Tibial nerve (tissue), 3 donors: ENCODE measurements around the gene ARL13A.

ENCODE experiments used
- POLR2A ChIP-seq, 2 donors: fragments of 450-650 bp; IDR thresholded peaks; one replicate each; pipeline ENCODE4 v1.6.1; 2017; ENCODE audit warnings: antibody characterized with exemption in 2 of 2, mild to moderate bottlenecking in 2 of 2, moderate library complexity in 2 of 2
- TF ChIP-seq, protein P1 (sequence below), 5 experiments: fragments of 200-600 bp in 3 of 5; fragments of 450-650 bp in 2 of 5; sonication (generic) in 3 of 5; IDR thresholded peaks; one replicate each; pipeline ENCODE4 v1.5.1; 2016 to 2019; ENCODE audit warnings: antibody characterized with exemption in 5 of 5, mild to moderate bottlenecking in 3 of 5, moderate library complexity in 2 of 5

DNA sequence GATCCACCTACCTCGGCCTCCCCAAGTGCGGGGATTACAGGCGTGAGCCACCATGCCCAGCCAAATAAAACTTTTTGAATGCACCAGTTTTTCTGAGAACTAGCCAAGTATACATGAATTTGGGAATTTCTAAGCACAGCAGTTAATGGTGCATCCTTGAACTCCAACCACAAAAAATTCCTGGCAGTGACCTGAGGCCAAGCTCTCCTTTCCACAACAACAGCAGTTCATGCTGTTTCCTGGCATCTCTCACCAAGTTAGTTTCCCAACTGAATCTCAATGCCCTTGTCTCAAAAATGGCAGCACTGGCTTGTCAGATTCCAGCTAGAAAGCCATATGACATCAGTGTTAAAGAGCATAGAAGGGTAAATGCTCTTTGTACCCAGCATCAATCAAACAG, 24.9 kb upstream of the ARL13A start:
- TF ChIP-seq, protein P1, sequence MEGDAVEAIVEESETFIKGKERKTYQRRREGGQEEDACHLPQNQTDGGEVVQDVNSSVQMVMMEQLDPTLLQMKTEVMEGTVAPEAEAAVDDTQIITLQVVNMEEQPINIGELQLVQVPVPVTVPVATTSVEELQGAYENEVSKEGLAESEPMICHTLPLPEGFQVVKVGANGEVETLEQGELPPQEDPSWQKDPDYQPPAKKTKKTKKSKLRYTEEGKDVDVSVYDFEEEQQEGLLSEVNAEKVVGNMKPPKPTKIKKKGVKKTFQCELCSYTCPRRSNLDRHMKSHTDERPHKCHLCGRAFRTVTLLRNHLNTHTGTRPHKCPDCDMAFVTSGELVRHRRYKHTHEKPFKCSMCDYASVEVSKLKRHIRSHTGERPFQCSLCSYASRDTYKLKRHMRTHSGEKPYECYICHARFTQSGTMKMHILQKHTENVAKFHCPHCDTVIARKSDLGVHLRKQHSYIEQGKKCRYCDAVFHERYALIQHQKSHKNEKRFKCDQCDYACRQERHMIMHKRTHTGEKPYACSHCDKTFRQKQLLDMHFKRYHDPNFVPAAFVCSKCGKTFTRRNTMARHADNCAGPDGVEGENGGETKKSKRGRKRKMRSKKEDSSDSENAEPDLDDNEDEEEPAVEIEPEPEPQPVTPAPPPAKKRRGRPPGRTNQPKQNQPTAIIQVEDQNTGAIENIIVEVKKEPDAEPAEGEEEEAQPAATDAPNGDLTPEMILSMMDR (IDR thresholded peaks at IDR 0.05): no peak
- TF ChIP-seq POLR2A (IDR thresholded peaks at IDR 0.05): no peak
